Ramos (cell line): ENCODE data around the gene SERPINE2.

Source experiments
- in situ Hi-C: fragments of 300-500 bp; cut with MboI; formaldehyde crosslinking; loops from one replicate; pipeline ENCODE4 v1.14.3; 2022; ENCODE audit warnings: low sequenced_read_pairs; ENCODE audit not compliant: unreplicated experiment

SERPINE2 gene, protein sequence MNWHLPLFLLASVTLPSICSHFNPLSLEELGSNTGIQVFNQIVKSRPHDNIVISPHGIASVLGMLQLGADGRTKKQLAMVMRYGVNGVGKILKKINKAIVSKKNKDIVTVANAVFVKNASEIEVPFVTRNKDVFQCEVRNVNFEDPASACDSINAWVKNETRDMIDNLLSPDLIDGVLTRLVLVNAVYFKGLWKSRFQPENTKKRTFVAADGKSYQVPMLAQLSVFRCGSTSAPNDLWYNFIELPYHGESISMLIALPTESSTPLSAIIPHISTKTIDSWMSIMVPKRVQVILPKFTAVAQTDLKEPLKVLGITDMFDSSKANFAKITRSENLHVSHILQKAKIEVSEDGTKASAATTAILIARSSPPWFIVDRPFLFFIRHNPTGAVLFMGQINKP

GRCh38 chr2:224039080-224039769 is at the start of gene SERPINE2:
TSS of gene SERPINE2 (minus strand) at chr2:224039286. CDS start at chr2:224001900, 37,386 bp downstream.
- in situ Hi-C loops, result no loop called here

DNA sequence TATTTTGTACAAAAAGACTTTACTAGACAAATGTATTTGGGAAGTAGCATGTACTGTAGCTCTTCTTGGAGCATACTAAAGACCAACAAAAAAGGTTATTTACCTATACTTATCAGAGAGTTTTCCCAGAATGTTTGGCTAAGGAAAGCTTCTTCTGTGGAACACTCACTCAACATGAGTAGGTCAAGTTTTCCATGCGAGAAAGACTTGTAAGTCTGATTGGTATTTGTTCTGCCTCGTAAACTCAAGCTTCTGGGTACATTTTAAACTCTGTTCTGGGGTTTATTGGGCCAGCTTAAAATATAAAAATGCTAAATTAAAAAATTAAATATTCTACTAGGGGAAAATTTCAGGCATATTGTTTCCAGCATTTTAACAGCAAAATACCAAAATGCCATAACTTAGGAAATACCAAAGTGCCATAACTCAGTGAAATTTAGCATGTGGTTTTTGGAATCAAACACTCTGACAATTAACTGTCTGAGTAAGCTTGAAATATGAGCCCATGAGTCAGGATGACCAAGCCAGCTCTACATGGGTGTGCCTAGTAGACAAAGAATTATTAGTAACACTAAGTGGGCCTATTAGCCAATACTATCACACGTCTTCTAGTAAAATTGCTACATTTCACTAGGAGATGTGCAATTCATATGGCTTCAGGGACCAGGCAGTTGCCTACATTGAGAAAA is 47.3 kb upstream of the SERPINE2 start:
- in situ Hi-C loops, result no loop called here

- in situ Hi-C loops, result no loop called here
These were observed 46.7 kb upstream of the SERPINE2 start for GRCh38 chr2:224085811-224086210.

- in situ Hi-C loops, result no loop called here
These were observed 46.2 kb upstream of the SERPINE2 start for GRCh38 chr2:224085246-224085645.

DNA sequence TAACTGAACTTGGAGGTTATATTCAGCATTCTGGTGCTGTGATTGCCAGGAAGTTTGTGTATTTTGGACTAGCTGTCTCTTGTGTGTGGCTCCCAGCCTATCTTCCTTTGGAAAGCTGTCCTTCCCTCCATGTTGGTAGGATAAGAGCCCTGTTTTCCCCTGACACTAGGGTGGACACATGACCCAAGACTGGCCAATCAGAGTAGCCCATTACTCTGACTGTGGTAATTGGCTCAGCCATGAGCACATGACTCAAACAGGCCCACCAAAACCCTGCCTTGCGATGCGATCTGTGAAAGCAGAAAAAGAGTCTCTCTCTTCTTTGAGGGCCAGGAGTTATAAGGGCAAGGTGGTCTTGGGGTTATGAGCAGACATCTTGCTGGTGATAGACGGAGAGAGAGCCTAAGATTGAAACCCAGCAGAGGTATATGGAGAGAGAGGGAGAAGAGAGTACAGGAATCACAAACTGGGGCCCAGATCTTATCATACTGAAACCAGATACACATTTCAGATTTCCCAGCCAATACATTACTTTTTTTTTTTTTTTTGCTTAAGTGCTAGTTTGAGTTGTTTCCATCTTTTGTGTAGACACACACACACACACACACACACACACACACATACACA is 45.3 kb upstream of the SERPINE2 start:
- in situ Hi-C loops, result no loop called here

GRCh38 chr2:224083638-224084037 is 44.6 kb upstream of the SERPINE2 start:
- in situ Hi-C loops, result no loop called here

DNA sequence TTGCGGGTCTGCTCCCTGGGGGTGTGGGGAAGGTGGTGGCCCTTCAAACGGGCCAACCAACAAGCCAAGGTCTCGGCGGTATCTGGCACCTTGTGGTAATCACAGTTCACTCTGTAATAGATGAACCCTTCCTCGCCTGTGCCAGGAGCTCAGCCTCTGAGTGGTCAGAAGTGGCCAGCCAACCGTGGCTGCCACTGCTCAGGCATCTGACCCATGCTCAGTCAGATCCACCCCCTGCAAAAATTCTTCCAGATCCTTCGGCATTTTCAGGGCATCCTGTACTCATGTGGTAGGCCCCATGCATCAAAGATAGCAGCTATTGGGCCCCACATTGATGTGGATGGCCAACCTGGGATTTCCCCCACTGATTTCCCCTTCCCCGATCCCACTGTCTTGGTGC is 39.6 kb upstream of the SERPINE2 start:
- in situ Hi-C loops, result no loop called here

- in situ Hi-C loops, result no loop called here
These were observed 38.9 kb upstream of the SERPINE2 start for GRCh38 chr2:224077773-224078507.

DNA sequence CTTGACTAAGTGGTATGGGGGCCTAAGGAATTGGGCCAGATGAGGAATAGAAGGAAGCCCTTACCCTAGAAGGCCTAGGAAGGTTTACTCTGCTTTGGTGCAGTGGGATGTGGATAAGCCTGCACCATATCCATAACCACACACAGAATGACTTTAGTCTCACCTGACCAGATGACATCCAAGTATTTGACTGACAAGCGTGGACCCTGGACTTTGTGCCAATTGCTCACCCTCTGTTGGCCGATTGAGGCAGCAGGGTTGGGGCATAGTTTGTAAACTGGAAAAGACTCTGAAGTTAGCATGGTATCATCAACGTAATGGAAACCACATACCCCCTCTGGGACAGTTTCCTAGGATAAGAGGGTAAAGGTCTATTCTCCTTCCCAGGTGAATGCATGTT is 36.5 kb upstream of the SERPINE2 start:
- in situ Hi-C loops, result no loop called here

GRCh38 chr2:224073676-224074075 is 34.6 kb upstream of the SERPINE2 start:
- in situ Hi-C loops, result no loop called here

- in situ Hi-C loops, result no loop called here
These were observed 33.6 kb upstream of the SERPINE2 start for GRCh38 chr2:224072541-224073188.

GRCh38 chr2:224069172-224069571 is 30.1 kb upstream of the SERPINE2 start:
- in situ Hi-C loops, result no loop called here

- in situ Hi-C loops, result no loop called here
These were observed 24.2 kb upstream of the SERPINE2 start for GRCh38 chr2:224063298-224063648.

DNA sequence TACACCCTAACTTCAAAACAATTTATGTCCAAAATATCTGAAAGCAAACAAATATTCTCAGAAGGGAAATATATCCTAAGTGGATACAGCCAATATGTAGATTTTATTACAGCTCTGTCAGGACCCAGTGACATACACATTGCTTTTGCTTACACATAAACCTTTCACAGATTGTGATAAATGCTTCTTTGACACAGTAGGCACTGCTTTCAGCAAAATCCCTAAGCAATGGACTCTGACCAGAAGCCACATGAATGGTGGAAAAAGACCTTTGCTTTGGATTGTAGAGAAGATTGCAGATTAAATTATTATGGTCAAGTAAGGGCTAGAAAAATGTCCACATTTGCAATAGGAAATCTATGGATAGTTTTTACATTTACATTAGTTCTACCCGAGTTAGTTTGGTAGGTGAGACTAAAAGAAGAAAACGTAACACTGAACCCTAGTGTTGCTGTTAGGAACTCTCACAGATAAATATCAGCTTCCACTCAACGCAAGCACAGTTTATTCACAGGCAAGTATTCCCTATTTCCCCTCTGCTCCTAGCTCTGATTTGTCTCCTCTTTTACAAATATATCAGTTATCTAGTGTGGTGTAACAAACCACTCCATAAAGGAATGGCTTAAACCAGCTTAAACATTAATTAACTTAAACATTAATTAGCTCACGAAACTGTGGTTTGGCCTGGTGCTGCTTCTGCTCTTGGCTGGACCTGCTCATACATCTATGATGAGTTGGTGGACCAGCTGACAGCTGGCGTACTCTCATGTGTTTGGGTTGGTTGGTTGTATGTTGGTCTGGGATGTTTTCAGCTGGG is 23.6 kb upstream of the SERPINE2 start:
- in situ Hi-C loops, result no loop called here

GRCh38 chr2:224060783-224061482 is 21.8 kb upstream of the SERPINE2 start:
- in situ Hi-C loops, result no loop called here

DNA sequence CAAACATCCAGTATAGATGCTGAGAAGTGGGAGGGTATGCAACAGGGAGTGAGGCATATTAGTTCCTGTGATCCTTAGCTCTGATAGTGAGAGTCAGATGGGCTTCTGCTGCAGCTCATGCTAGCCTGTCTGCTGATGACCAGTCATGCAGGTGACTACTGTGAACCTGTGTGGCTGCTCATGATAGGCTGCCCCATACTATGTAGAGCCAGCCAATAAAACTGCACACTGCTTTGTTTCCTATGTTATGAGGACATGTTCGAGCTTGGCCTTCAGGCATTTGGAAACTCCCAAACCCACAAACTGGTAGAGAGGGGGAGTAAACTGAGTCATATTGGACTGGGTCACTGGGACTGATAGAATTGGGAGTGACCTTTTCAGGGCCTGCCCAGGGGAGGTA is 20.1 kb upstream of the SERPINE2 start:
- in situ Hi-C loops, result no loop called here

DNA sequence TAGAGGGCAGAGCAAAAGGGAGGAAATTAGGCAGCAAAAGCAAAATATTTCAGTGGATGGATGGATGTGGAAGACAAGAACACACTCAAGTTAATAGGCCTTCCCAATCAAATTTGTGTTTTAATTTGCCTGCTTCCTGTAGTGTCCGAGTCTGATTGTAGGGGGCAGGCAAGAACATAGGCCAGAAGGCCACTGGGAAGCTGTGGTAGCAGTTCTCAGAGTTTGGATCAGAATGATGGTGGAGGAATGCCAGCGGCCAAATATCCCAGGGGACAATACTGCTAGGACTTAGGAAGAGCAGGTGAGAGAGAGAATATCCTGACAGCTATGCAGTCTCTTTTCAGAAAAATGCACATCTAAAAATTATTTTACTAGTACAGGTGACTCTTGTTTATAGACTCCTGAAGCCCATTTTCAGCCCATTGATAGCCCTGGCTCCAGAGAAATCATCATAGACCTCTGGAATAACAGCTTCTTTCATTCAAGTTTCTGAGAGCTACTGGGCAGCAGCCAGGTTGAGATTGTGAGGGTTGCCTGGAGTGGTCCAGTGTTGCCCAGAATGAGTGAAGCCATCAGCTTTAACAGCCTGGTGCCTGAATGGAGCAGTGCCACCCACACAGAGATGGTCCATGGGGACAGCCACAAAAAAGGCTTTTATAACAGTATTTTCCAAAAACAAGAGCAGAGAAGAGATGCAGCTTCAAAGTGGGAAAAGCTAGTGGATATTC is 19.1 kb upstream of the SERPINE2 start:
- in situ Hi-C loops, result no loop called here

DNA sequence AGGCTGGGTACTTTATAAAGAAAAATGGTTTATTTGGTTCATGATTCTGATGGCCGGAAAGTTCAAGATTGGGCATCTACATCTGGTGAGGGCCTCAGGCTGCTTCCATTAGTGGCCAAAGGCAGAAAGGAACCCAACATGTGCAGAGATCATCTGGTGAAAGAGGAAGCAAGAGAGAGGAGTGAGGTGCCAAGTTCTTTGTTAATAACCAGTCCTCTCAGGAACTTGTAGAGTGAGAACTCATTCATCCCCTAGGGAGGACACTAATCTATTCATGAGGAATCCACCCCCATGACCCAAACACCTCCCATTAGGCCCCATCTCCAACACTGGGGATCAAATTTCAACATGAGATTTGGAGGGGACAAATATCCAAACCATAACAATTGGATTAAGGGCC is 17.8 kb upstream of the SERPINE2 start:
- in situ Hi-C loops, result no loop called here
